VCaP (cell line): ENCODE data around the gene FKBP5.
"Not testable (repeated sequence)": the region's sequence is repeated elsewhere in the genome, so short reads cannot be mapped to it uniquely, and the experiment has no call there.

ENCODE experiments used
- H3K27ac ChIP-seq: fragments of 450-650 bp; 2 replicates; pipeline ENCODE4 v1.5.1; 2017
- CTCF ChIP-seq: fragments of 450-650 bp; conservative IDR thresholded peaks from 2 replicates; pipeline ENCODE4 v1.5.1; 2017; ENCODE audit warnings: mild to moderate bottlenecking, moderate library complexity

FKBP5 gene

GRCh38 chr6:35543459-35544193 lies 145.1 kb downstream of the FKBP5 start:
- H3K27ac ChIP-seq, result no peak overlapping the region
- TF ChIP-seq CTCF, result no peak

- 0 out of 2 replicates have a peak overlapping the region, but pooled peaks have one; percentile 0 for H3K27ac ChIP-seq
- TF ChIP-seq CTCF, result no peak
Measured at GRCh38 chr6:35541836-35542235, 146.9 kb downstream of the FKBP5 start.

GRCh38 chr6:35539223-35539622 lies 149.5 kb downstream of the FKBP5 start:
- no peak for TF ChIP-seq CTCF
- no peak overlapping the region for H3K27ac ChIP-seq

- not testable (repeated sequence) for H3K27ac ChIP-seq
Measured at GRCh38 chr6:35535847-35536246, 152.9 kb downstream of the FKBP5 start.

- no peak overlapping the region for H3K27ac ChIP-seq
- no peak for TF ChIP-seq CTCF
Measured at GRCh38 chr6:35534407-35535170, 154.1 kb downstream of the FKBP5 start.

GRCh38 chr6:35533981-35534380 lies 154.7 kb downstream of the FKBP5 start:
- TF ChIP-seq CTCF, result no peak
- H3K27ac ChIP-seq, result no peak overlapping the region

- TF ChIP-seq CTCF, result no peak
- no peak overlapping the region for H3K27ac ChIP-seq
Measured at GRCh38 chr6:35532126-35532525, 156.6 kb downstream of the FKBP5 start.
